Rectal smooth muscle tissue (tissue), 1 donor: ENCODE measurements around the gene IRS2.

Experiments used
- H3K27ac ChIP-seq: one replicate; pipeline ENCODE4 v1.7.0; 2013; ENCODE audit warnings: low read depth, low read length, inconsistent platforms
- H3K27me3 ChIP-seq: one replicate; pipeline ENCODE4 v1.7.0; 2013; ENCODE audit warnings: low read length; ENCODE audit not compliant: control insufficient read depth, insufficient read depth
- H3K36me3 ChIP-seq: one replicate; pipeline ENCODE4 v1.7.0; 2013; ENCODE audit warnings: low read length; ENCODE audit not compliant: control insufficient read depth, insufficient read depth
- H3K4me1 ChIP-seq: one replicate; pipeline ENCODE4 v1.7.0; 2013; ENCODE audit warnings: low read length; ENCODE audit not compliant: control insufficient read depth, insufficient read depth
- H3K4me3 ChIP-seq: one replicate; pipeline ENCODE4 v1.7.0; 2013; ENCODE audit warnings: low read length
- H3K9ac ChIP-seq: one replicate; pipeline ENCODE4 v1.7.0; 2013; ENCODE audit warnings: low read length

The IRS2 gene

GRCh38 chr13:109756778-109757177 is 29.6 kb downstream of the IRS2 start:
- Histone ChIP-seq H3K4me3 (no peak overlapping the region), H3K27me3 (no peaks in the 10 kb centered on the region), H3K9ac (no peak overlapping the region), H3K36me3 (peaks cover 9% of the 10 kb centered on the region), H3K4me1 (no peaks in the 10 kb centered on the region), H3K27ac (no peak overlapping the region)

- Histone ChIP-seq H3K4me1 (no peaks in the 10 kb centered on the region), H3K36me3 (peaks cover 9% of the 10 kb centered on the region), H3K27me3 (no peaks in the 10 kb centered on the region), H3K9ac (no peak overlapping the region), H3K27ac (no peak overlapping the region), H3K4me3 (no peak overlapping the region)
These were observed 30.4 kb downstream of the IRS2 start for GRCh38 chr13:109755997-109756396.

GRCh38 chr13:109755551-109755950 is 30.8 kb downstream of the IRS2 start:
- Histone ChIP-seq H3K36me3 (peaks cover 9% of the 10 kb centered on the region), H3K9ac (no peak overlapping the region), H3K4me1 (no peaks in the 10 kb centered on the region), H3K4me3 (no peak overlapping the region), H3K27ac (no peak overlapping the region), H3K27me3 (no peaks in the 10 kb centered on the region)

GRCh38 chr13:109751477-109751876 is 34.9 kb downstream of the IRS2 start:
- Histone ChIP-seq H3K4me3 (no peak overlapping the region), H3K4me1 (no peaks in the 10 kb centered on the region), H3K36me3 (peaks cover 9% of the 10 kb centered on the region), H3K27ac (no peak overlapping the region), H3K27me3 (no peaks in the 10 kb centered on the region), H3K9ac (no peak overlapping the region)

- H3K4me1 ChIP-seq: no peaks in the 10 kb centered on the region
- no peak overlapping the region for H3K9ac ChIP-seq
- H3K27ac ChIP-seq: no peak overlapping the region
- no peaks in the 10 kb centered on the region for H3K27me3 ChIP-seq
- peaks cover 5% of the 10 kb centered on the region for H3K36me3 ChIP-seq
- no peak overlapping the region for H3K4me3 ChIP-seq
These were observed 36.1 kb downstream of the IRS2 start for GRCh38 chr13:109750221-109750775.

GRCh38 chr13:109749365-109749764 is 37.0 kb downstream of the IRS2 start:
- H3K27ac ChIP-seq: no peak overlapping the region
- no peak overlapping the region for H3K9ac ChIP-seq
- no peaks in the 10 kb centered on the region for H3K27me3 ChIP-seq
- H3K4me3 ChIP-seq: no peak overlapping the region
- peaks cover 2% of the 10 kb centered on the region for H3K36me3 ChIP-seq
- no peaks in the 10 kb centered on the region for H3K4me1 ChIP-seq

GRCh38 chr13:109748677-109749076 is 37.7 kb downstream of the IRS2 start:
- no peak overlapping the region for H3K4me3 ChIP-seq
- H3K4me1 ChIP-seq: peaks cover 3% of the 10 kb centered on the region
- no peak overlapping the region for H3K9ac ChIP-seq
- no peak overlapping the region for H3K27ac ChIP-seq
- H3K36me3 ChIP-seq: peaks cover 2% of the 10 kb centered on the region
- no peaks in the 10 kb centered on the region for H3K27me3 ChIP-seq

- Histone ChIP-seq H3K4me1 (peaks cover 3% of the 10 kb centered on the region), H3K4me3 (no peak overlapping the region), H3K36me3 (no peaks in the 10 kb centered on the region), H3K9ac (no peak overlapping the region), H3K27me3 (no peaks in the 10 kb centered on the region), H3K27ac (no peak overlapping the region)
These were observed 38.9 kb downstream of the IRS2 start for GRCh38 chr13:109747524-109747923.

GRCh38 chr13:109746364-109746763 is 40.0 kb downstream of the IRS2 start:
- H3K4me1 ChIP-seq: peaks cover 3% of the 10 kb centered on the region
- no peak overlapping the region for H3K27ac ChIP-seq
- no peaks in the 10 kb centered on the region for H3K27me3 ChIP-seq
- H3K36me3 ChIP-seq: no peaks in the 10 kb centered on the region
- H3K4me3 ChIP-seq: no peak overlapping the region
- no peak overlapping the region for H3K9ac ChIP-seq

GRCh38 chr13:109745702-109746101 is 40.7 kb downstream of the IRS2 start:
- H3K4me3 ChIP-seq: no peak overlapping the region

GRCh38 chr13:109745060-109745459 is 41.3 kb downstream of the IRS2 start:
- no peak overlapping the region for H3K27ac ChIP-seq
- H3K9ac ChIP-seq: no peak overlapping the region
- peaks cover 3% of the 10 kb centered on the region for H3K4me1 ChIP-seq
- no peaks in the 10 kb centered on the region for H3K36me3 ChIP-seq
- no peak overlapping the region for H3K4me3 ChIP-seq
- H3K27me3 ChIP-seq: no peaks in the 10 kb centered on the region

More at GRCh38 chr13:109745702-109746101, 40.7 kb downstream of the IRS2 start:
- no peaks in the 10 kb centered on the region for H3K27me3 ChIP-seq
- no peaks in the 10 kb centered on the region for H3K36me3 ChIP-seq
- no peak overlapping the region for H3K9ac ChIP-seq
- H3K4me1 ChIP-seq: peaks cover 3% of the 10 kb centered on the region
- H3K27ac ChIP-seq: no peak overlapping the region

- H3K4me3 ChIP-seq: no peak overlapping the region
These were observed 41.8 kb downstream of the IRS2 start for GRCh38 chr13:109744512-109745051.

GRCh38 chr13:109743706-109744453 is 42.5 kb downstream of the IRS2 start:
- H3K9ac ChIP-seq: no peak overlapping the region
- no peaks in the 10 kb centered on the region for H3K27me3 ChIP-seq
- H3K27ac ChIP-seq: no peak overlapping the region
- H3K4me3 ChIP-seq: no peak overlapping the region
- no peaks in the 10 kb centered on the region for H3K36me3 ChIP-seq
- H3K4me1 ChIP-seq: peaks cover 3% of the 10 kb centered on the region

More at GRCh38 chr13:109744512-109745051, 41.8 kb downstream of the IRS2 start:
- Histone ChIP-seq H3K4me1 (peaks cover 3% of the 10 kb centered on the region), H3K9ac (no peak overlapping the region), H3K27ac (no peak overlapping the region), H3K36me3 (no peaks in the 10 kb centered on the region), H3K27me3 (no peaks in the 10 kb centered on the region)
